Nephron progenitor cell (in vitro differentiated cells): Measurements from ENCODE around the gene SNTG2.
"Not testable (repeated sequence)": the region's sequence is repeated elsewhere in the genome, so short reads cannot be mapped to it uniquely, and the experiment has no call there.

Experiments
- DNase-seq: peaks from one replicate; pipeline ENCODE4 v3.0.0; 2021
- H3K27ac Mint-ChIP-seq: 2 replicates; pipeline ENCODE4 v1.8.0; 2021; ENCODE audit warnings: mild to moderate bottlenecking, moderate library complexity, mixed read lengths
- H3K27me3 Mint-ChIP-seq: 2 replicates; pipeline ENCODE4 v1.8.0; 2021; ENCODE audit warnings: mild to moderate bottlenecking, low read depth, mixed read lengths; ENCODE audit not compliant: poor library complexity
- H3K36me3 Mint-ChIP-seq: 2 replicates; pipeline ENCODE4 v1.8.0; 2021; ENCODE audit warnings: low read depth, mixed read lengths
- H3K4me1 Mint-ChIP-seq: 2 replicates; pipeline ENCODE4 v1.8.0; 2021; ENCODE audit warnings: mixed read lengths
- H3K4me3 Mint-ChIP-seq: 2 replicates; pipeline ENCODE4 v1.8.0; 2021; ENCODE audit warnings: mild to moderate bottlenecking, moderate library complexity, mixed read lengths
- H3K9me3 Mint-ChIP-seq: 2 replicates; pipeline ENCODE4 v1.8.0; 2021; ENCODE audit warnings: mild to moderate bottlenecking, moderate library complexity, mixed read lengths
- TF ChIP-seq, protein P1 (sequence below): fragments of 200-600 bp; sonication (generic); IDR thresholded peaks from 2 replicates; pipeline ENCODE4 v1.5.0; 2021; ENCODE audit warnings: antibody characterized with exemption

SNTG2 gene

DNA sequence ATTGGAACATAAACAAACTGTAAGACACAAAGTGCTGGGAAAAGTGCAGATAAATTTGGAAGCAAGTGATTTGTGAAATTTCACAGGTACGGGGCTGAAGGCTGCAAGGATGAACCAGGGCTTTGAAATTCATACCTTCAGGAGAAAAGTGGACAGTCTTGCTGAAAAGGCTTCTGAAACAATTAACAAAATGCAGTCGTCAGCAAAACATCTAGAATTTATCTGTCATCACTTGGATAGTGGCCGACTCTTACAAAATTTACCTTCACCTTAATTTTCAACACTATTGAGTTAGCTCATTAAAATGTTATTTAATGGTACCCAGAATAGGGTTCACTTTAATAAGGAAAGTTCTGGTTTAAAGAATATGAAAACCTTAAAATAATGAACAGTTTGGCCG lies 138.3 kb downstream of the SNTG2 start:
- no peak overlapping the region for H3K27ac Mint-ChIP-seq
- H3K4me1 Mint-ChIP-seq: peaks cover 4% of the 10 kb centered on the region
- H3K36me3 Mint-ChIP-seq: peaks cover 13% of the 10 kb centered on the region
- H3K4me3 Mint-ChIP-seq: no peak overlapping the region
- peaks cover 17% of the 10 kb centered on the region for H3K9me3 Mint-ChIP-seq
- H3K27me3 Mint-ChIP-seq: peaks cover 3% of the 10 kb centered on the region
- no peak for DNase-seq
- TF ChIP-seq, protein P1, sequence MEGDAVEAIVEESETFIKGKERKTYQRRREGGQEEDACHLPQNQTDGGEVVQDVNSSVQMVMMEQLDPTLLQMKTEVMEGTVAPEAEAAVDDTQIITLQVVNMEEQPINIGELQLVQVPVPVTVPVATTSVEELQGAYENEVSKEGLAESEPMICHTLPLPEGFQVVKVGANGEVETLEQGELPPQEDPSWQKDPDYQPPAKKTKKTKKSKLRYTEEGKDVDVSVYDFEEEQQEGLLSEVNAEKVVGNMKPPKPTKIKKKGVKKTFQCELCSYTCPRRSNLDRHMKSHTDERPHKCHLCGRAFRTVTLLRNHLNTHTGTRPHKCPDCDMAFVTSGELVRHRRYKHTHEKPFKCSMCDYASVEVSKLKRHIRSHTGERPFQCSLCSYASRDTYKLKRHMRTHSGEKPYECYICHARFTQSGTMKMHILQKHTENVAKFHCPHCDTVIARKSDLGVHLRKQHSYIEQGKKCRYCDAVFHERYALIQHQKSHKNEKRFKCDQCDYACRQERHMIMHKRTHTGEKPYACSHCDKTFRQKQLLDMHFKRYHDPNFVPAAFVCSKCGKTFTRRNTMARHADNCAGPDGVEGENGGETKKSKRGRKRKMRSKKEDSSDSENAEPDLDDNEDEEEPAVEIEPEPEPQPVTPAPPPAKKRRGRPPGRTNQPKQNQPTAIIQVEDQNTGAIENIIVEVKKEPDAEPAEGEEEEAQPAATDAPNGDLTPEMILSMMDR: no peak

DNA sequence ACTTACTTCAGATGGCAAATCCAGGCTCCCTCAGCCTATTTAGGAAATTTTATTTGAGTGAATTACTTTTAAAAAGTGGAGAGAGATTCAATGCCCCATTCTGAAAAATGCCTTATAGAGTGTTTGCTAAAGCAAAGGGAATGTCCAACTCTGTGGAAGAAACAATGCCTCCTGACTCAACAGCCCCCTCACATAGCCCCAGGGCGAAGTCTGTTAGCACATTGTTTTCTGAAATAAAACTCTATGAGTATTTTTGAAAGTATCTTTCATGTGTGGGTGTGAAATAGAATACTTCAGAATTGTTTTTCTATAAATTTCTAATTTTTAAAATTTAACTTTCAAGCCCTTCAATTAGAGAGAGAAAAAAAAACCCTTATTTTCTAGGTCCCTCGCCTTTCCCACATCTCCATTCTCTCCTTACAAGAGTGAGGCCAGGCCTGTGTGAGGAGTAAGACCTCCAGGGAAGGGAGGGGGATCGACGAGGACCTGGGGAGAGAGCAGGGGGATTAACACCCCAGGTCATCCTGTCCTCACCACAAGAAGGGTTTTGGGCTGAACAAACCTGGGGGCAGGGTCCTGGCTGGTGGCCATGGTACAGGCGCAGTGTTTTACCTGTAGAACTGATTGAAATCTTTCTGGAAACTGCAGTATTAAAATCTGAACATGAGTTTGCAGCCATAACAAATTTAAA lies 141.4 kb downstream of the SNTG2 start:
- Mint-ChIP-seq H3K27me3 (peaks cover 7% of the 10 kb centered on the region), H3K4me1 (peaks cover 20% of the 10 kb centered on the region), H3K9me3 (peaks cover 14% of the 10 kb centered on the region), H3K4me3 (no peak overlapping the region), H3K36me3 (peaks cover 13% of the 10 kb centered on the region), H3K27ac (no peak overlapping the region)
- TF ChIP-seq, protein P1: no peak
- DNase-seq: no peak

DNA sequence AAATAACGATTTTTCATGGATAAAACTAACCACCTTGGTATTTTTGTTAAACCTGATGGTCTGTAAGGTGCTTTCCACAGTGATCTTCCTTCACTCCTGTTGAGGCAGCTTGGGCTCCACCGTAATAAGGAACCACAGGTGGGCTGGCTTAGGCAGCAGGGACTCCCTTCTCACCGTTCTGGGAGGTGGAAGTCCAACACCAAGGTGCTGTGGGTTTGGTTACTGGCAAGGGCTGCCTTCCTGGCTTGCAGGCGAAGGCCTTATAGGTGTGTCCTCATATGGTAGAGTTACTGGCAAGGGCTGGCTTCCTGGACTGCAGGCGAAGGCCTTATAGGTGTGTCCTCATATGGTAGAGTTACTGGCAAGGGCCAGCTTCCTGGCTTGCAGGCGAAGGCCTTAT lies 143.0 kb downstream of the SNTG2 start:
- DNase-seq, H3K27ac Mint-ChIP-seq, H3K4me3 Mint-ChIP-seq: not testable (repeated sequence)
- Mint-ChIP-seq H3K27me3 (peaks cover 10% of the 10 kb centered on the region), H3K4me1 (peaks cover 36% of the 10 kb centered on the region), H3K36me3 (peaks cover 13% of the 10 kb centered on the region), H3K9me3 (peaks cover 14% of the 10 kb centered on the region)

DNA sequence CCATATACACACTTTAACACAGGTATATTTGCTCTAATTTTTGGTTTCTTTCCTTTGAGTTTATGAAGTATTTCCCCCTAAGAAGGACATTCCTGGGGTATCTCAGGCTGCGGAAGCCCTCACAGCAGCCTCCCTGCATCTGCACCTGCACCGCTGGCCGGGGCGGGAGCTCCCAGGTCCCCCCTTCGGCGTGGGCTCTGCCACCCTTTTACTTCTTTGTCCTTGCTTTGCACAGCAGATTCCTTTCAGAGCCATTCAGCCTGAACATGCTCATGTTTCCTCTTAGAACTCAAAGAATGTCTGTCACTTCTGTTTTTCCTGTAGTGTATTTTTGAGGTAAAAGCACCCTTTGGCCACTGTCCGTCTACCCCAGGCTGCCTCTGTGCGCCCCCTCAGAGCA lies 146.5 kb downstream of the SNTG2 start:
- Mint-ChIP-seq H3K4me3 (no peak overlapping the region), H3K27me3 (peaks cover 10% of the 10 kb centered on the region), H3K4me1 (peaks cover 55% of the 10 kb centered on the region), H3K36me3 (no peaks in the 10 kb centered on the region), H3K9me3 (no peaks in the 10 kb centered on the region), H3K27ac (no peak overlapping the region)
- no peak for DNase-seq
- TF ChIP-seq, protein P1: no peak

DNA sequence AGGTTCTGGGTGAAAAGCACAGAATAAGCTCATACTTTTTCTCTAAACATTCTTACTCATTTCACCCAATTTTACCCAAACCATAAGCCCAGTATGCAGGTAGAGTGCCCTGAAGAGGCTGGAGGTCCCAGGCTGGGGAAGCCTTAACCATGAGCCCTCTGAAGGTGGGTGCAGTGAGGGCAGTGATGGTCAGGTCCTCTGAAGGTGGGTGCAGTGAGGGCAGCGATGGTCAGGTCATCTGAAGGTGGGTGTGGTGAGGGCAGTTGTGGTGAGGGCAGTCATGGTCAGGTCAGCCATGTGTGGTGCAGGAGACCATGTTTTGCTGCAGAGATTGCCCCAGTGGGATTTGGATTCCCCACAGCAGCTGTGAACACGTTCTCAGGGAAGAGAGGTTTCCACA lies 148.8 kb downstream of the SNTG2 start:
- TF ChIP-seq, protein P1: no peak
- H3K36me3 Mint-ChIP-seq: no peaks in the 10 kb centered on the region
- no peak for DNase-seq
- no peak overlapping the region for H3K4me3 Mint-ChIP-seq
- peaks cover 10% of the 10 kb centered on the region for H3K27me3 Mint-ChIP-seq
- peaks cover 61% of the 10 kb centered on the region for H3K4me1 Mint-ChIP-seq
- H3K9me3 Mint-ChIP-seq: no peaks in the 10 kb centered on the region
- no peak overlapping the region for H3K27ac Mint-ChIP-seq

DNA sequence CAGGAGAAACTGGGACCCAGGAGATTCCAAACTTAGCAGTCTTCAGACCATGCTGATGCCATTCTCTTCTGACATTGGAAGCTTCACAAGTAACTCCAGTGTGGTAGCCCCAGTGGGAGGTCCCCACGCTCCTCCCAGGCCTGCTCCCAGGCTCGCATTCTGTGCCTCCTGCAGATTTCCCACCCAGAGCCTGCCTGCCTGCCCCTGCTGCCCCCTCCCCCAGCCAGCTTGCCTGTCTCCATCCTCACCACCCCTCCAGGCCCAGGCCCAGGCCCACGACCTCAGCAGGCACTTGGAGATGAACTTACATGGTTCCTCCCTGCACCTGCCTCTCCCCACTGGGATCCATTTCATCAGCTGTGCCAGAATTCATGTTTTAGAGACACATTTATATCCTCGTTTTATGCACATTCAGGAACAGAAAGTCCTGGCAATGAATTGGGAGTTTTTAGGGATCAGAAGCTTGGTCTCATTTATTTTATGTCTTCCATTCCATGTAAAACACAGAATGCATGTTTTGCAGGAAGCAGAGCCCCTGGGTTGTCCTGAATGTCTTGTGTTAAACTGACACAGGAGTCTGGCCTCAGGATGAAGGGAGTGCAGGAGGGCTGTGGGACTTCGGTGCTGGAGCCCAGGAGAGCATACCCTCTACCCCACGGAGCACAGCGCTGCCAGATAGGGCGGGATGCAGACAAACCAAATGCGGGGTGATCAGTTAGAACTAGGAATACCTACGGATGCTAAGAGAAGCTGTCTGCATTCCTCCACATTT lies 150.5 kb downstream of the SNTG2 start:
- Mint-ChIP-seq H3K4me1 (peaks cover 54% of the 10 kb centered on the region), H3K4me3 (no peak overlapping the region)
- no peak for DNase-seq

More for the DNA sequence above, 150.5 kb downstream of the SNTG2 start:
- H3K36me3 Mint-ChIP-seq: no peaks in the 10 kb centered on the region
- H3K27ac Mint-ChIP-seq: peak overlapping the region; percentile 69
- H3K9me3 Mint-ChIP-seq: no peaks in the 10 kb centered on the region
- peaks cover 6% of the 10 kb centered on the region for H3K27me3 Mint-ChIP-seq
- TF ChIP-seq, protein P1: no peak
